Muscle of leg (tissue), 11 donors: ENCODE measurements around the gene TTC27. TPM values are rescaled to one million over a fixed set of nuclear protein-coding genes. Genes with fewer than 3 reads are reported as not detected.
A peak's percentile ranks its signal among the peaks of the same experiment; 100 is the strongest.

ENCODE experiments used
- DNase-seq: peaks from one replicate; pipeline ENCODE4 v3.0.0; 2013
- H3K27ac ChIP-seq: one replicate; pipeline ENCODE4 v1.5.1; 2013; ENCODE audit warnings: mild to moderate bottlenecking, low read length, control low read depth
- H3K27me3 ChIP-seq: one replicate; pipeline ENCODE4 v1.6.1; 2013; ENCODE audit warnings: low read length; ENCODE audit not compliant: control insufficient read depth, insufficient read depth
- H3K36me3 ChIP-seq: one replicate; pipeline ENCODE4 v1.6.1; 2013; ENCODE audit warnings: low read length; ENCODE audit not compliant: control insufficient read depth, insufficient read depth
- H3K4me1 ChIP-seq: one replicate; pipeline ENCODE4 v1.6.1; 2013; ENCODE audit warnings: low read length; ENCODE audit not compliant: control insufficient read depth, insufficient read depth
- H3K4me3 ChIP-seq: one replicate; pipeline ENCODE4 v1.5.1; 2013; ENCODE audit warnings: low read length, control low read depth
- H3K9me3 ChIP-seq: replicated peaks from 2 replicates; pipeline ENCODE4 v1.6.1; 2013; ENCODE audit warnings: low read depth, low read length; ENCODE audit not compliant: control insufficient read depth
- WGBS: methylation state at CpG from one replicate; pipeline ENCODE4 v1.1.5; 2013; ENCODE audit warnings: missing lambda C conversion rate; ENCODE audit not compliant: insufficient coverage; 5-methylcytosine and 5-hydroxymethylcytosine counted together
- polyA plus RNA-seq, 8 donors: library from polyadenylated mRNA; unstranded; fragments of 120-200 nt; gene quantifications; one replicate each; pipeline versions ENCODE4 v1.2.1 to v1.2.3, GENCODE V29; 2013; ENCODE audit warnings: inconsistent platforms in 1 of 8, low replicate concordance in 1 of 8; ENCODE audit not compliant: insufficient read length in 8 of 8, insufficient read depth in 1 of 8
- total RNA-seq: library from RNA; stranded (reverse); fragments of 120-200 nt; gene quantifications from one replicate; pipeline ENCODE4 v1.2.4, GENCODE V29; 2013

TTC27 gene
- total and polyA plus RNA-seq, 9 donors: 13.0 to 21.8 (median 16.3) TPM

DNA sequence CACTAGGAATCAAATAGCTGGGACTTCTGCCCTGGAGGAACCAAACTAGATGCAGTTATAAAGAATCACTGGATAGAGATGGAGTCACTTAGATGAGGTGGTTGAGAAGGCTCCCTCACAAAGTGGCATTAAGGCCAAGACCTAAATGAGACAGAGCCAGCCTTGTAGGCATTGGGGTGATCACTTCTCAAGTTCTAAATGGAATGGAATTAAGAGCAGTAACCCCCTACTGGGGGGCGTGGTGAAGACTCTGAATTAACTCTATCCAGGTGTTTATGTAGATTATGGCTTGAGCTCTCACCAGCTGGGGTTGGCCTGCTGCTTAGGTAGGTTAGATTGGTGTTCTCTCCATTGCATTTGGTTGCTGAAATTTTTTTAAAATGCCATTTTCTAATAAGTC is 71.3 kb downstream of the TTC27 start:
- no CpG with 5 or more reads among the region's 1 CpG for WGBS
- H3K9me3 ChIP-seq: no peaks in the 10 kb centered on the region

DNA sequence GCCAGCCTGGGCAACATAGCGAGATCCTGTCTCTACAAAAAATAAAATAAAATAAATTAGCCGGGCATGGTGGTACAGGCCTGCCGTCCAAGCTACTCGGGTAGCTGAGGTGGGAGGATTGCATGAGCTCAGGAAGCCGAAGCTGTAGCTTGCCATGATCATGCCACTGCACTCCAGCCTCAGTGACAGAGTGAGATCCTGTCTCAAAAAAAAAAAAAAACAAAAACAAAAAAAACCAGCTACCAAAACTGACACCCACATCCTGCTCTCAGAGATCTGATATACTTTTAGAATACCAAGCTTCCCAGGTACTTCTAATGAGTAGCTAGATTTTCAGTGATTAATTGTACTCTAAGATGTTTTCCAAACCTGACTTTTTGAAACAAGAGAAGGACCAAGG is 74.0 kb downstream of the TTC27 start:
- no CpG with 5 or more reads among the region's 5 CpGs for WGBS
- no peak for DNase-seq
- Histone ChIP-seq H3K4me1 (no peaks in the 10 kb centered on the region), H3K4me3 (no peak overlapping the region), H3K27ac (no peak overlapping the region), H3K9me3 (no peaks in the 10 kb centered on the region), H3K27me3 (no peaks in the 10 kb centered on the region), H3K36me3 (peaks cover 9% of the 10 kb centered on the region)

More for the DNA sequence above, 71.3 kb downstream of the TTC27 start:
- Histone ChIP-seq H3K27me3 (no peaks in the 10 kb centered on the region), H3K36me3 (peaks cover 6% of the 10 kb centered on the region), H3K4me1 (no peaks in the 10 kb centered on the region), H3K4me3 (no peak overlapping the region), H3K27ac (no peak overlapping the region)
- no peak for DNase-seq

GRCh38 chr2:32702303-32703064 is 74.6 kb downstream of the TTC27 start:
- Histone ChIP-seq H3K9me3 (no peaks in the 10 kb centered on the region), H3K27ac (no peak overlapping the region), H3K36me3 (peaks cover 11% of the 10 kb centered on the region), H3K4me1 (no peaks in the 10 kb centered on the region), H3K4me3 (no peak overlapping the region), H3K27me3 (no peaks in the 10 kb centered on the region)
- 20% methylated on average over 1 of the region's 5 CpGs for WGBS
- no peak for DNase-seq

- H3K4me3 ChIP-seq: no peak overlapping the region
- peaks cover 8% of the 10 kb centered on the region for H3K36me3 ChIP-seq
- no peaks in the 10 kb centered on the region for H3K27me3 ChIP-seq
- H3K4me1 ChIP-seq: no peaks in the 10 kb centered on the region
- H3K9me3 ChIP-seq: no peaks in the 10 kb centered on the region
- no peak overlapping the region for H3K27ac ChIP-seq
- no peak for DNase-seq
- WGBS: no CpG with 5 or more reads among the region's 5 CpGs
Measured at GRCh38 chr2:32706815-32707579, 79.1 kb downstream of the TTC27 start.

DNA sequence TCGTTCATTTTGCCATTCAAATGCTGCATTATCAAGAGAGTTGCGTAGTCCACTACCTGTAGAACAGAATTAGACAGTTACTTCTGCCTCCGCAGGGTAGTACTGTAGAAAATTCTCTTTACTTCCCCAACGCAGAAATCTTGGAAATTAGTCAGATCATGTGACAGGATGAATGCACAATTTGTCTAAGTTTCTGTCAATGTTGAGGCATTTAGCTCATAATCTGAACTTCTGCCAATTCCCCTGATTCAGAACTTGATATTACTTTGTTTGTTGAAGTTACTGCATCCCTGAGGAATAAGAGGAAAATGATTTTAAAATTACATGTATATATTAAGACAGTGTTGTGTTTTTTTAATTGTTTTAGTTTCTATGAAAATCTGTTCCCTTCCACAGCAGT is 83.4 kb downstream of the TTC27 start:
- Histone ChIP-seq H3K9me3 (peaks cover 2% of the 10 kb centered on the region), H3K27me3 (no peaks in the 10 kb centered on the region), H3K36me3 (peaks cover 2% of the 10 kb centered on the region), H3K4me3 (no peak overlapping the region), H3K27ac (no peak overlapping the region), H3K4me1 (no peaks in the 10 kb centered on the region)
- peak; percentile 91 for DNase-seq
- 57% methylated on average over 1 of the region's 4 CpGs for WGBS

- H3K9me3 ChIP-seq: peaks cover 2% of the 10 kb centered on the region
- peaks cover 2% of the 10 kb centered on the region for H3K36me3 ChIP-seq
- no peak overlapping the region for H3K27ac ChIP-seq
- peak; percentile 20 for DNase-seq
- no peaks in the 10 kb centered on the region for H3K27me3 ChIP-seq
- no CpG with 5 or more reads among the region's 4 CpGs for WGBS
- no peaks in the 10 kb centered on the region for H3K4me1 ChIP-seq
- no peak overlapping the region for H3K4me3 ChIP-seq
Measured at GRCh38 chr2:32711908-32712501, 84.2 kb downstream of the TTC27 start.

DNA sequence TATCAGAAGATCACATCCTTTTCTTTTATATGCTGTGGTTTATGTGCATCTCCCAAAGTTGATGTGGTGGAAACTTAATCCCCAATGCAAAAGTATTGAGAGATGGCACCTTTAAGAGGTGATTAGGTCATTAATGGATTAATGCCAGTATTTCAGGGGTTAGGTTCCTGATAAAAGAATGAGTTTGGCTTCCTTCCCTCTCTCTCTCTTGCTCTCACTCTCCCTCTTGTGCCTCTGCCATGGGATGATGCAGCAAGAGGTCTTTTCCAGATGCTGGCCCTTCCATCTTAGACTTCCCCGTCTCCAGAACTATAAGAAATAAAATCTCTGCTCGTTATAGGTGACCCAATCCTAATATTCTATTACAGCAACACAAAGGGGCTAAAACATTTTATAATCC is 85.0 kb downstream of the TTC27 start:
- DNase-seq: peak; percentile 54
- Histone ChIP-seq H3K27me3 (no peaks in the 10 kb centered on the region), H3K27ac (no peak overlapping the region), H3K4me3 (no peak overlapping the region), H3K36me3 (no peaks in the 10 kb centered on the region), H3K4me1 (no peaks in the 10 kb centered on the region), H3K9me3 (peaks cover 2% of the 10 kb centered on the region)
- WGBS: no CpG with 5 or more reads among the region's 2 CpGs

DNA sequence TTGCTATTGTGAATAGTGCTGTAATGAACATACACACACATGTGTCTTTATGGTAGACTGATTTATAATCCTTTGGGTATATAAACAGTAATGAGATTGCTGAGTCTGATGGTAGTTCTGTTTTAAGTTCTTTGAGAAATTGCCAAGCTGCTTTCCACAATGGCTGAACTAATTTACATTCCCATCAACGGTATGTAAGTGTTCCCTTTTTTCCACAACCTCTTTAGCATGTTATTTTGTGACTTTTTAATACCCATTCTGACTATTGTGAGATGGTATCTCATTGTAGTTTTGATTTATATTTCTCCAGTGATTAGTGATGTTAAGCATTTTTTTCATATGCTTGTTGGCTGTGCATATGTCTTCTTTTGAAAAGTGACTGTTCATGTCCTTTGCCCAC is 86.7 kb downstream of the TTC27 start:
- no peak overlapping the region for H3K27ac ChIP-seq
- WGBS: no CpG with 5 or more reads among the region's 1 CpG
- no peak overlapping the region for H3K4me3 ChIP-seq
- H3K36me3 ChIP-seq: no peaks in the 10 kb centered on the region
- peaks cover 2% of the 10 kb centered on the region for H3K9me3 ChIP-seq
- no peaks in the 10 kb centered on the region for H3K4me1 ChIP-seq
- H3K27me3 ChIP-seq: no peaks in the 10 kb centered on the region
- DNase-seq: no peak

DNA sequence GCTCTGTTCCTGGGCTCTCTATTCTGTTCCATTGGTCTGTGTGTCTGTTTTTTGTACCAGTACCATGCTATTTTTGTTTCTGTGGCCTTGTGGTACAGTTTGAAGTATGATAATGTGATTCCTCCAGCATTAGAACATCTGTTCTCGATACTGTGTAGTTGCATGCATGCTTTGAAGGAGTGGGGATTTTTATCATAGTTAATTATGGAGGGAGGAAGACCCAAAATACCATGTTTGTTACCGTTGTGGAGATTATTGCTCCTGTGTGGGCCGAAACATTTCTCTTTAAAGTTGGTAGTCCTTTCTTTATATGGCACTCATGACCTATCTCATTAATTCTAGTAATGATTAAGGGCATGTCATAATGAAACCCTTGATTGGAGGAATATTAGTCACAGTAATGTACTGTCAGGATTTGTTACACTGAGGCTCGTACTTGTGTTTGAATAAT is 87.6 kb downstream of the TTC27 start:
- DNase-seq: no peak
- H3K4me3 ChIP-seq: no peak overlapping the region
- no peaks in the 10 kb centered on the region for H3K36me3 ChIP-seq
- H3K4me1 ChIP-seq: peaks cover 2% of the 10 kb centered on the region
- peaks cover 2% of the 10 kb centered on the region for H3K9me3 ChIP-seq
- H3K27me3 ChIP-seq: no peaks in the 10 kb centered on the region
- H3K27ac ChIP-seq: no peak overlapping the region
- WGBS: no CpG with 5 or more reads among the region's 4 CpGs

DNA sequence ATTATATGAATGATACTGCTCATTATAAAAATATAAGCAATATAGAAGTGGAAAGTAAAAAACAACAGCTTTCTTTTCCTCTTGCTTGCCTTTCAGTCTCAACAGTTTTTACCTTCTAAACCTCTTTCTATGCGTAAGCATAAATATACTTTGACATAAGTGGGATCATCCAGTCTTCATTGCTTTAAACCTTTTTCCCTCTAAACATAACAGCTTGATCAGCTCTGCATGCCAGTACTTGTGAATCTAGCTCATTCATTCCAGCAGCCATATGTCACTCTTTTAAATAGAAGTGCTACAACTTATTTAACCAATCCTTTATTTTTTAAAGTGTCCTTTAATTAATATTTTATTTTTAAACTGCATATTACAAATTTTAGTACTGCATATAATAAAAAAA is 88.1 kb downstream of the TTC27 start:
- peaks cover 2% of the 10 kb centered on the region for H3K4me1 ChIP-seq
- no peak overlapping the region for H3K4me3 ChIP-seq
- 88% methylated on average over 1 of the region's 1 CpG for WGBS
- no peaks in the 10 kb centered on the region for H3K36me3 ChIP-seq
- no peak for DNase-seq
- no peak overlapping the region for H3K27ac ChIP-seq
- peaks cover 2% of the 10 kb centered on the region for H3K9me3 ChIP-seq
- H3K27me3 ChIP-seq: no peaks in the 10 kb centered on the region
